ENCODE data around the gene EZH2.

The EZH2 gene

GRCh38 chr7:148803094-148803493 lies 81.0 kb downstream of the EZH2 start:
- DNase-seq (ENCODE audit: low read depth): no peak
- TF ChIP-seq, protein P1, sequence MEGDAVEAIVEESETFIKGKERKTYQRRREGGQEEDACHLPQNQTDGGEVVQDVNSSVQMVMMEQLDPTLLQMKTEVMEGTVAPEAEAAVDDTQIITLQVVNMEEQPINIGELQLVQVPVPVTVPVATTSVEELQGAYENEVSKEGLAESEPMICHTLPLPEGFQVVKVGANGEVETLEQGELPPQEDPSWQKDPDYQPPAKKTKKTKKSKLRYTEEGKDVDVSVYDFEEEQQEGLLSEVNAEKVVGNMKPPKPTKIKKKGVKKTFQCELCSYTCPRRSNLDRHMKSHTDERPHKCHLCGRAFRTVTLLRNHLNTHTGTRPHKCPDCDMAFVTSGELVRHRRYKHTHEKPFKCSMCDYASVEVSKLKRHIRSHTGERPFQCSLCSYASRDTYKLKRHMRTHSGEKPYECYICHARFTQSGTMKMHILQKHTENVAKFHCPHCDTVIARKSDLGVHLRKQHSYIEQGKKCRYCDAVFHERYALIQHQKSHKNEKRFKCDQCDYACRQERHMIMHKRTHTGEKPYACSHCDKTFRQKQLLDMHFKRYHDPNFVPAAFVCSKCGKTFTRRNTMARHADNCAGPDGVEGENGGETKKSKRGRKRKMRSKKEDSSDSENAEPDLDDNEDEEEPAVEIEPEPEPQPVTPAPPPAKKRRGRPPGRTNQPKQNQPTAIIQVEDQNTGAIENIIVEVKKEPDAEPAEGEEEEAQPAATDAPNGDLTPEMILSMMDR (conservative IDR thresholded peaks at IDR 0.05; ENCODE audit: low read length): no peak

DNA sequence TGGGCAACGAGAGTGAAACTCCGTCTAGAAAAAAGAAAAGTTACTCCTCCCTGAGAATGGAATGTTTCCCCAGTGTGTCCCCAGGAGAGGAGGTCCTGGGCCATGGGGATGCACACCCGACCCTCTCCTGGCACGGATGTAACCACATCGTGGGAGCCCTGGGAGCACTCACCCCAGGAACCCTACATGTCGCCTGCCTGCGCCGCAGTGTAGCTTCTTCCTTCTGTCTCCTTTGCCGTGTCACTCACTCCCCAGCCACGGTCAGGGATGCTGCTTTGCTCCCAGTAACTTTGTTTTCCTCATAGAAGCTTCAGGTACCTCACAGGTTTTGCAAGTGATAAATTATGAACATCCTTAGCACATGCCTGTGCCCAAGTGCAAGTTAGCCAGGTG lies 82.0 kb downstream of the EZH2 start:
- no peak overlapping the region for H3K4me3 ChIP-seq (ENCODE audit: low read length)
- TF ChIP-seq, protein P1 (conservative IDR thresholded peaks at IDR 0.05; ENCODE audit: low read length): no peak
- no peak for DNase-seq (ENCODE audit: low read depth)

More at GRCh38 chr7:148803094-148803493, 81.0 kb downstream of the EZH2 start:
- H3K4me3 ChIP-seq (ENCODE audit: low read length): no peak overlapping the region

DNA sequence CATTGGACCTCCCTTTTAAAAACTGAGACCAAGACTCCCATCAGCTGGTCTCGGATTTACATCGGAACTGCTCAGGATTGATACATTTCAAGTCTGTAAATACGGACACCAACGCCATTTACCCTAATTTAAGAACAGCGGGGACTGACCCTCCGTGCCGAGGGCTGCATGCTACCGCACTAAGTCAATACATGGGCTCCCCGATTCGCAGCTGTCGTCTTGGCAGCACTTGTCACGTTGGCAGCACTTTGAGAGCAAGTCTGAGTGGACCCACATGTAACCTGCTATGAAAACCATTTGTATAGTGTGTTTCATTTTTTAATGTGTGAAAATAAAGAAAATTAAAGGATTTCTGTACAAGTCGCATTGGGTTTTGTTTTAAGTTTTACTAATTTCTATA lies 83.4 kb downstream of the EZH2 start:
- TF ChIP-seq, protein P1 (conservative IDR thresholded peaks at IDR 0.05; ENCODE audit: low read length): no peak
- no peak for DNase-seq (ENCODE audit: low read depth)
- H3K4me3 ChIP-seq (ENCODE audit: low read length): no peak overlapping the region

DNA sequence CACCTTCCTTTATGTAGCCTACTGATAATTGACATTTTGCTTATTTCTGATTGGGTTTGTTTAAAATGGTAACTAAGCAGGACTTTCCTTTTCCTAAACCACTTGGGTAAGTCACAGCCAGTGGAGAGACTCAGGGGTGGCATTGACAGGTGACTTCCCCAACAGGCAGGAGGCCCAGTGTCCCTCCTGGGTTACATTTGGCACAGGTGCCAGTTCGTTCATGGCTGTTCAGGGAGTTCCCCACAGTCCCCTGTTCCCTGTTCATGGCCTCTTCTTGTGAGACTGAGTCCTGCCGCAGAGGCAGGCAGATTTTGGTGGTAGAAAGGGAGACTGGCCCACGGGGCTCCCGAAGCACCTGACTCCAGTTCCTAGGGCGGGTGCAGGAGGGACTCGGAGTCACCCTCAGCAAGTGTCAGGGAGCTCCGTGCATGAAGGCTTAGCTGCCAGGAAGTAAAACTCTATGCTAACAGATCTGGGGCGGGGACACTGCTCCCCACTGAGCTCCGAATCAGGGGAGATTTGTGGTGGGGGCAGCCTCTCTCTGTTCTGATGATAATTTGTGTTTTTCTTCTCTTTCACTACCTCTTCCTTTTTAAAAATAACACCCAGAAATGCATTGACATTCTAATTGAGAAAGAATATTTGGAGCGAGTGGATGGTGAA lies 84.1 kb downstream of the EZH2 start:
- no peak for DNase-seq (ENCODE audit: low read depth)
- TF ChIP-seq, protein P1 (conservative IDR thresholded peaks at IDR 0.05; ENCODE audit: low read length): no peak

GRCh38 chr7:148796841-148797240 lies 87.2 kb downstream of the EZH2 start:
- TF ChIP-seq, protein P1 (conservative IDR thresholded peaks at IDR 0.05; ENCODE audit: low read length): no peak
- H3K4me3 ChIP-seq (ENCODE audit: low read length): no peak overlapping the region
- DNase-seq (ENCODE audit: low read depth): no peak

More for the DNA sequence above, 84.1 kb downstream of the EZH2 start:
- H3K4me3 ChIP-seq (ENCODE audit: low read length): no peak overlapping the region

- TF ChIP-seq, protein P1 (conservative IDR thresholded peaks at IDR 0.05; ENCODE audit: low read length): no peak
- DNase-seq (ENCODE audit: low read depth): no peak
- no peak overlapping the region for H3K4me3 ChIP-seq (ENCODE audit: low read length)
Observed at GRCh38 chr7:148794476-148794875, 89.6 kb downstream of the EZH2 start.

- no peak overlapping the region for H3K4me3 ChIP-seq (ENCODE audit: low read length)
- DNase-seq (ENCODE audit: low read depth): no peak
- TF ChIP-seq, protein P1 (conservative IDR thresholded peaks at IDR 0.05; ENCODE audit: low read length): no peak
Observed at GRCh38 chr7:148793590-148793989, 90.5 kb downstream of the EZH2 start.

Measured in AG10803 (cell line).